OCI-LY7 (cell line): ENCODE measurements around the gene CCDC87. TPM values are rescaled to one million over a fixed set of nuclear protein-coding genes. Genes with fewer than 3 reads are reported as not detected.

Experiments
- BruUV-seq: library from RNA; stranded (reverse); fragments of 400-500 nt; replicated peaks from 2 replicates; lab custom pipeline; 2021; lab: Mats Ljungman, UMichigan
- CTCF ChIA-PET: fragments of 300-600 bp; sonication (Branson Sonifier 250); formaldehyde crosslinking; loops from one replicate; lab custom pipeline; 2022; ENCODE audit warnings: antibody characterized with exemption; ENCODE audit not compliant: unreplicated experiment; lab: Charles Lee
- POLR2A ChIA-PET: fragments of 300-600 bp; sonication (Branson Sonifier 250); formaldehyde crosslinking; loops from one replicate; lab custom pipeline; 2022; ENCODE audit warnings: antibody characterized with exemption; lab: Charles Lee
- DNase-seq: peaks from one replicate; pipeline ENCODE4 v3.0.0-alpha.2; 2015; ENCODE audit warnings: low spot score
- H2AFZ ChIP-seq: fragments of 200-600 bp; sonication (generic), shearing (Covaris generic); 2 replicates; pipeline ENCODE4 v1.6.1; 2014; ENCODE audit warnings: mild to moderate bottlenecking, antibody characterized with exemption, low read length, moderate library complexity
- H3K27ac ChIP-seq: fragments of 200-600 bp; sonication (generic); 2 replicates; pipeline ENCODE4 v1.5.1; 2014; ENCODE audit warnings: mixed run types, low read depth, mild to moderate bottlenecking, moderate library complexity, low read length, inconsistent platforms; ENCODE audit not compliant: poor library complexity, severe bottlenecking
- H3K36me3 ChIP-seq: fragments of 200-600 bp; sonication (generic); 2 replicates; pipeline ENCODE4 v1.6.1; 2014; ENCODE audit warnings: mild to moderate bottlenecking, antibody characterized with exemption, low read length, moderate library complexity, mixed read lengths; ENCODE audit not compliant: insufficient read depth
- H3K4me1 ChIP-seq: fragments of 200-600 bp; sonication (generic); 2 replicates; pipeline ENCODE4 v1.5.1; 2014; ENCODE audit warnings: mild to moderate bottlenecking, low read length; ENCODE audit not compliant: insufficient read depth, poor library complexity, severe bottlenecking
- H3K4me2 ChIP-seq: fragments of 200-600 bp; sonication (generic); 2 replicates; pipeline ENCODE4 v1.6.1; 2014; ENCODE audit warnings: mild to moderate bottlenecking, low read length
- H3K4me3 ChIP-seq: fragments of 200-600 bp; sonication (generic); 2 replicates; pipeline ENCODE4 v1.5.1; 2014; ENCODE audit warnings: mild to moderate bottlenecking, low read depth, low read length; ENCODE audit not compliant: poor library complexity, severe bottlenecking
- H3K79me2 ChIP-seq: fragments of 200-600 bp; sonication (generic); 2 replicates; pipeline ENCODE4 v1.6.1; 2016; ENCODE audit warnings: low read depth, mild to moderate bottlenecking, low read length, moderate library complexity, mixed read lengths; ENCODE audit not compliant: insufficient read depth
- H3K9me2 ChIP-seq: fragments of 200-600 bp; sonication (generic); 2 replicates; pipeline ENCODE4 v1.6.1; 2016; ENCODE audit warnings: mild to moderate bottlenecking, low read length, mixed read lengths; ENCODE audit not compliant: insufficient read depth
- H3K9me3 ChIP-seq: fragments of 200-600 bp; sonication (generic); 2 replicates; pipeline ENCODE4 v1.6.1; 2014; ENCODE audit warnings: mild to moderate bottlenecking, mixed run types, low read length, mixed read lengths
- H4K20me1 ChIP-seq: fragments of 200-600 bp; sonication (generic); 2 replicates; pipeline ENCODE4 v1.6.1; 2014; ENCODE audit warnings: mild to moderate bottlenecking, antibody characterized with exemption, low read length, moderate library complexity, mixed read lengths; ENCODE audit not compliant: insufficient read depth
- CTCF ChIP-seq: fragments of 200-600 bp; sonication (generic); conservative IDR thresholded peaks from 2 replicates; pipeline ENCODE4 v1.5.1; 2014; ENCODE audit warnings: mild to moderate bottlenecking, antibody characterized with exemption, low read length, moderate library complexity, mixed read lengths
- EZH2phosphoT487 ChIP-seq: fragments of 200-600 bp; sonication (generic); IDR thresholded peaks from 2 replicates; pipeline ENCODE4 v1.6.1; 2018; ENCODE audit warnings: low read depth, borderline replicate concordance, mild to moderate bottlenecking, mixed run types, antibody characterized with exemption, low read length, moderate library complexity, mixed read lengths
- intact Hi-C: fragments of 100-400 bp; cut with micrococcal nuclease; formaldehyde crosslinking; loops from one replicate; pipeline ENCODE4 v1.10.0; 2022; ENCODE audit not compliant: unreplicated experiment
- total RNA-seq, 2 experiments: library from RNA; depleted of rRNA in 1 of 2; stranded (reverse); fragments of >200 nt in 1 of 2; shearing (Covaris generic) in 1 of 2; gene quantifications; 2 replicates each; pipeline ENCODE4 v1.2.3, GENCODE V29; 2014 to 2022

The CCDC87 gene
- total RNA-seq, 2 experiments from 2014 or later: 0.13 to 0.36 TPM

GRCh38 chr11:66568124-66568916 is 24.5 kb downstream of the CCDC87 start, which contains the start of gene CTSF:
CTSF (minus strand) TSS chr11:66568606; CDS start chr11:66568486, 120 bp downstream.
- BruUV-seq: no TSS peak
- Histone ChIP-seq H3K4me2 (peak within 1 kb of the TSS; percentile 5; the same call in 1 of the 2 replicates), H4K20me1 (no peaks in the 10 kb centered on the region), H3K9me2 (no peaks in the 10 kb centered on the region), H3K4me3 (no peak within 1 kb of the TSS), H3K27ac (no peak within 1 kb of the TSS), H3K4me1 (no peaks in the 10 kb centered on the region), H3K36me3 (no peaks in the 10 kb centered on the region), H2AFZ (no peak within 1 kb of the TSS), H3K9me3 (no peaks in the 10 kb centered on the region), H3K79me2 (no peaks in the 10 kb centered on the region)
- DNase-seq: no peak
- ChIA-PET CTCF (no interaction called here), POLR2A (no interaction called here)
- TF ChIP-seq CTCF (no peak), EZH2phosphoT487 (no peak)
- intact Hi-C loops: no loop called here

GRCh38 chr11:66567787-66568123 is 25.1 kb downstream of the CCDC87 start:
- no peaks in the 10 kb centered on the region for H3K4me1 ChIP-seq
- no peaks in the 10 kb centered on the region for H3K36me3 ChIP-seq
- H3K27ac ChIP-seq: no peak overlapping the region
- ChIA-PET POLR2A (interaction anchor here (0.7 kb wide), 1 partner anchor 12 kb away, joined by 5 read pairs; no protein-coding TSS in a partner anchor), CTCF (no interaction called here)
- H3K79me2 ChIP-seq: no peaks in the 10 kb centered on the region
- no peaks in the 10 kb centered on the region for H3K9me2 ChIP-seq
- H2AFZ ChIP-seq: no peak overlapping the region
- no peak for DNase-seq
- intact Hi-C loops: no loop called here
- no peak overlapping the region for H3K4me3 ChIP-seq
- no peaks in the 10 kb centered on the region for H3K9me3 ChIP-seq
- TF ChIP-seq EZH2phosphoT487: no peak
- no peak for TF ChIP-seq CTCF
- H3K4me2 ChIP-seq: peak overlapping the region; percentile 5; the same call in 1 of the 2 replicates
- no peaks in the 10 kb centered on the region for H4K20me1 ChIP-seq
- BruUV-seq: no TSS peak

GRCh38 chr11:66566221-66566620 is 26.6 kb downstream of the CCDC87 start:
- Histone ChIP-seq H3K9me2 (no peaks in the 10 kb centered on the region), H3K4me2 (no peak overlapping the region), H3K4me3 (no peak overlapping the region), H4K20me1 (no peaks in the 10 kb centered on the region), H3K36me3 (no peaks in the 10 kb centered on the region), H2AFZ (no peak overlapping the region), H3K27ac (no peak overlapping the region), H3K79me2 (no peaks in the 10 kb centered on the region), H3K4me1 (no peaks in the 10 kb centered on the region), H3K9me3 (no peaks in the 10 kb centered on the region)
- ChIA-PET POLR2A (interaction anchor here (0.7 kb wide), 1 partner anchor 158 kb away, joined by 5 read pairs; no protein-coding TSS in a partner anchor), CTCF (no interaction called here)
- no TSS peak for BruUV-seq
- DNase-seq: no peak
- intact Hi-C loops: no loop called here
- TF ChIP-seq EZH2phosphoT487 (no peak), CTCF (no peak)
